Neuronal stem cell (in vitro differentiated cells): ENCODE measurements around the gene CACNB2.

Source experiments
- DNase-seq: peaks from one replicate; pipeline ENCODE4 v3.0.0-alpha.2; 2013; ENCODE audit warnings: low spot score
- H2AFZ ChIP-seq: one replicate; pipeline ENCODE4 v1.6.1; 2013; ENCODE audit warnings: mild to moderate bottlenecking, low read length, inconsistent platforms
- H2AK5ac ChIP-seq: 2 replicates; pipeline ENCODE4 v1.6.1; 2013; ENCODE audit warnings: low read depth, mild to moderate bottlenecking, inconsistent platforms, low read length, moderate library complexity, mixed read lengths
- H2BK120ac ChIP-seq: 2 replicates; pipeline ENCODE4 v1.6.1; 2013; ENCODE audit warnings: low read depth, mild to moderate bottlenecking, inconsistent platforms, low read length, moderate library complexity, mixed read lengths
- H2BK12ac ChIP-seq: one replicate; pipeline ENCODE4 v1.6.1; 2013; ENCODE audit warnings: low read length, inconsistent platforms
- H2BK15ac ChIP-seq: 2 replicates; pipeline ENCODE4 v1.6.1; 2013; ENCODE audit warnings: mild to moderate bottlenecking, low read length, inconsistent platforms, mixed read lengths
- H2BK5ac ChIP-seq: one replicate; pipeline ENCODE4 v1.6.1; 2013; ENCODE audit warnings: inconsistent platforms, mild to moderate bottlenecking, low read length, moderate library complexity
- H3K14ac ChIP-seq: one replicate; pipeline ENCODE4 v1.6.1; 2013; ENCODE audit warnings: low read length, inconsistent platforms
- H3K18ac ChIP-seq: 2 replicates; pipeline ENCODE4 v1.6.1; 2013; ENCODE audit warnings: low read length, inconsistent platforms
- H3K23ac ChIP-seq: 2 replicates; pipeline ENCODE4 v1.6.1; 2013; ENCODE audit warnings: low read depth, mild to moderate bottlenecking, mixed read lengths, low read length, inconsistent platforms; ENCODE audit not compliant: poor library complexity
- H3K27ac ChIP-seq: replicated peaks from 3 replicates; pipeline ENCODE4 v1.5.1; 2013; ENCODE audit warnings: low read length, inconsistent platforms
- H3K27me3 ChIP-seq, 3 experiments: 2 replicates each; pipeline ENCODE4 v1.6.1; 2013; ENCODE audit warnings: low read length in 3 of 3, mild to moderate bottlenecking in 2 of 3, inconsistent platforms in 1 of 3, low read depth in 1 of 3, mixed read lengths in 1 of 3, moderate library complexity in 1 of 3; ENCODE audit not compliant: control insufficient read depth in 3 of 3, insufficient read depth in 3 of 3
- H3K36me3 ChIP-seq, 2 donors: replicated peaks in 1 of 2; 2 replicates each; pipeline ENCODE4 v1.6.1; 2013; ENCODE audit warnings: low read length in 2 of 2; ENCODE audit not compliant: control insufficient read depth in 2 of 2, insufficient read depth in 2 of 2
- H3K4ac ChIP-seq: 2 replicates; pipeline ENCODE4 v1.6.1; 2013; ENCODE audit warnings: inconsistent platforms, mild to moderate bottlenecking, low read length, moderate library complexity
- H3K4me1 ChIP-seq, 2 donors: 1 replicate in 1 of 2; 2 replicates in 1 of 2; pipeline ENCODE4 v1.6.1; 2013; ENCODE audit warnings: low read length in 2 of 2, low read depth in 1 of 2; ENCODE audit not compliant: control insufficient read depth in 2 of 2, insufficient read depth in 1 of 2
- H3K4me2 ChIP-seq: one replicate; pipeline ENCODE4 v1.6.1; 2013; ENCODE audit warnings: mild to moderate bottlenecking, low read length, inconsistent platforms; ENCODE audit not compliant: insufficient read depth, poor library complexity, severe bottlenecking
- H3K4me3 ChIP-seq, 2 donors: 2 replicates each; pipeline ENCODE4 v1.5.1; 2013; ENCODE audit warnings: low read length in 2 of 2, mild to moderate bottlenecking in 2 of 2, inconsistent platforms in 1 of 2, moderate library complexity in 1 of 2
- H3K79me1 ChIP-seq: one replicate; pipeline ENCODE4 v1.6.1; 2013; ENCODE audit warnings: low read depth, mild to moderate bottlenecking, inconsistent platforms, low read length, moderate library complexity
- H3K9ac ChIP-seq: one replicate; pipeline ENCODE4 v1.6.1; 2013; ENCODE audit warnings: mild to moderate bottlenecking, low read depth, low read length, inconsistent platforms; ENCODE audit not compliant: poor library complexity
- H3K9me3 ChIP-seq, 2 donors: replicated peaks in 1 of 2; 2 replicates each; pipeline versions ENCODE3 to v1.6.1; 2013; ENCODE audit warnings: low read length in 2 of 2, mild to moderate bottlenecking in 2 of 2, inconsistent platforms in 1 of 2, low read depth in 1 of 2, mixed read lengths in 1 of 2, moderate library complexity in 1 of 2; ENCODE audit not compliant: control insufficient read depth in 2 of 2, insufficient read depth in 1 of 2
- H4K8ac ChIP-seq: one replicate; pipeline ENCODE4 v1.6.1; 2013; ENCODE audit warnings: low read depth, mild to moderate bottlenecking, inconsistent platforms, low read length, moderate library complexity
- H4K91ac ChIP-seq: one replicate; pipeline ENCODE4 v1.6.1; 2013; ENCODE audit warnings: low read length, low read depth, mild to moderate bottlenecking, inconsistent platforms; ENCODE audit not compliant: poor library complexity
- WGBS, 2 donors: extraction: QIAGEN DNeasy Blood & Tissue Kit; methylation state at CpG; one replicate each; pipeline ENCODE4 v1.1.7; 2013; ENCODE audit warnings: missing lambda C conversion rate in 2 of 2, mixed read lengths in 1 of 2; ENCODE audit not compliant: insufficient read length in 2 of 2, insufficient replicate concordance in 1 of 2; ENCODE audit errors: extremely low coverage in 2 of 2; 5-methylcytosine and 5-hydroxymethylcytosine counted together

Gene CACNB2

DNA sequence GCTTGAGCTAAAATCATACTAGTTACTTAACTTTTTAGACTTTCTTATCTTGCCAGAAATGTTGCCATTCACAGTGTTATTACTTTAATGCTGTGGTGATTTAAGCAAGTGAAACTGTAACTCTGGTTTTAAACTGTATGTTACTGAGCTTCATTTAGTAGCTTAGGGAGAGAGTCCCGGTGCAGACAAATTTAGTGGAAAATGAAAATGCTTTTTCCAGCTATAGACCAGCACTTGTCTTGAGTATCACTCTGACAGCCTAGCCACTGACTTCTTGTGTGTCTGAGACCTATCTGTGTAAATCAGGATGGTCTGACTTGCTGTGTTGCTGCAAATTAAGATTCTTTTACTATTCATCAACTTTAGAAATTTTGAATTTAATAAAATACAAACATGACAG lies 200.8 kb downstream of the CACNB2 start:
- H2AK5ac ChIP-seq: no peak overlapping the region
- no peaks in the 10 kb centered on the region for H3K79me1 ChIP-seq
- no peak overlapping the region for H2BK15ac ChIP-seq
- no peak overlapping the region for H3K9ac ChIP-seq
- H3K36me3 ChIP-seq: no peaks in the 10 kb centered on the region
- H3K4me1 ChIP-seq: no peaks in the 10 kb centered on the region
- no peaks in the 10 kb centered on the region for H3K27me3 ChIP-seq
- H4K8ac ChIP-seq: no peak overlapping the region
- H3K4me3 ChIP-seq: no peak overlapping the region
- DNase-seq: no peak
- no CpG with 5 or more reads among the region's 1 CpG for WGBS, 2 donors
- H2BK120ac ChIP-seq: no peak overlapping the region
- H2BK12ac ChIP-seq: no peak overlapping the region
- H3K23ac ChIP-seq: no peak overlapping the region
- no peak overlapping the region for H4K91ac ChIP-seq
- no peak overlapping the region for H3K27ac ChIP-seq
- H3K14ac ChIP-seq: no peak overlapping the region
- H2AFZ ChIP-seq: no peak overlapping the region
- no peak overlapping the region for H3K4me2 ChIP-seq
- H2BK5ac ChIP-seq: no peak overlapping the region
- H3K18ac ChIP-seq: no peak overlapping the region
- H3K4ac ChIP-seq: no peak overlapping the region
- no peaks in the 10 kb centered on the region for H3K9me3 ChIP-seq

DNA sequence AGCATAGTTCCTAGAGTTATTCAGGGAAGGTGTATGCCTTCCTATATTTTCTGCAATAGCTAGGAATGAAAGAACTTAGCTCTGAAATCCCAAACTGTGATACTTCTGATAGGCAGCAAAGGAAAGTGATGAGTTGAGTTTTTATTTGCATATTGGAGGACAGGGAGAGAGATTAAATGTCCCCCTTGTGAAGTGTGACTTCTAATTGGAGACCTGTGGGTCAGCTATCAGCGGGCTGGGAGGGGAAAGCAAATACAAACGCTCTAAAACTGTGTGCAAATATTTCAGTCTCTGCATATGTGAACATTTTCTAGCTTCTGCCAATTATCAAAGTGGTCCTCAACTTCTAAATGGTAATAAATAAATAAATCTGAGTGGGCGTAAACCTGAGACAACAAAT lies 203.3 kb downstream of the CACNB2 start:
- H3K23ac ChIP-seq: no peak overlapping the region
- H3K18ac ChIP-seq: no peak overlapping the region
- H2AK5ac ChIP-seq: no peak overlapping the region
- no peak overlapping the region for H2AFZ ChIP-seq
- no peaks in the 10 kb centered on the region for H3K27me3 ChIP-seq
- H3K36me3 ChIP-seq: no peaks in the 10 kb centered on the region
- H2BK15ac ChIP-seq: no peak overlapping the region
- H3K9me3 ChIP-seq: no peaks in the 10 kb centered on the region
- no peak overlapping the region for H2BK120ac ChIP-seq
- H4K91ac ChIP-seq: no peak overlapping the region
- no peak overlapping the region for H4K8ac ChIP-seq
- WGBS, 2 donors: no CpG with 5 or more reads among the region's 3 CpGs
- no peak overlapping the region for H3K14ac ChIP-seq
- no peak overlapping the region for H3K27ac ChIP-seq
- H3K9ac ChIP-seq: no peak overlapping the region
- no peak for DNase-seq
- H3K4ac ChIP-seq: no peak overlapping the region
- H2BK12ac ChIP-seq: no peak overlapping the region
- H3K4me1 ChIP-seq: no peaks in the 10 kb centered on the region
- no peak overlapping the region for H3K4me3 ChIP-seq
- H3K79me1 ChIP-seq: no peaks in the 10 kb centered on the region
- H2BK5ac ChIP-seq: no peak overlapping the region
- H3K4me2 ChIP-seq: no peak overlapping the region

DNA sequence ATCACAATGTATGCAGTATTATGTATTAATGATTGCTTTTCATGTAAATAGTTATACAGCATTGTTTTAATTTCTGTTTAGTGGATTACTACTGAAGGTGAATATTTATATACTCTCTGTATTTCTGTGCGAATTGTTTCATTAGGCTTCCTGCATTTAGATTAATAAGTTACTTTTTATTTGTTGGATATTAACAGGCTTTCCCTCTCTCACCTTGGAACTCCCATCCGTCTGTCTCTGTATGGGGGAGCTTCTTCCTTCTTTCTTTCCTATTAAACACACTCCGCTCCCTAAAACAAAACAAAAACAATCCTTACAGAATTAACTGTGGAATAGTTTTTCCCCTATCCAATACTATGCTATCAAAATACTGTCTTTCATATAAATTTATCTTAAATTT lies 205.1 kb downstream of the CACNB2 start:
- no peak overlapping the region for H3K9ac ChIP-seq
- no peak overlapping the region for H3K4me2 ChIP-seq
- no peak for DNase-seq
- 100% methylated on average over 1 of the region's 3 CpGs; no CpG with 5 or more reads in 1 of the 2 donors for WGBS, 2 donors
- H3K18ac ChIP-seq: no peak overlapping the region
- H3K4ac ChIP-seq: no peak overlapping the region
- no peak overlapping the region for H3K14ac ChIP-seq
- no peak overlapping the region for H3K27ac ChIP-seq
- no peak overlapping the region for H2BK15ac ChIP-seq
- no peak overlapping the region for H3K23ac ChIP-seq
- no peaks in the 10 kb centered on the region for H3K79me1 ChIP-seq
- H3K4me3 ChIP-seq: no peak overlapping the region
- H2AFZ ChIP-seq: no peak overlapping the region
- no peaks in the 10 kb centered on the region for H3K36me3 ChIP-seq
- no peak overlapping the region for H2BK5ac ChIP-seq
- no peaks in the 10 kb centered on the region for H3K9me3 ChIP-seq
- H2AK5ac ChIP-seq: no peak overlapping the region
- H3K4me1 ChIP-seq: peaks cover 0 to under 1% of the 10 kb centered on the region in 2 donors
- H3K27me3 ChIP-seq: no peaks in the 10 kb centered on the region
- no peak overlapping the region for H4K8ac ChIP-seq
- no peak overlapping the region for H2BK120ac ChIP-seq
- H2BK12ac ChIP-seq: no peak overlapping the region
- no peak overlapping the region for H4K91ac ChIP-seq

DNA sequence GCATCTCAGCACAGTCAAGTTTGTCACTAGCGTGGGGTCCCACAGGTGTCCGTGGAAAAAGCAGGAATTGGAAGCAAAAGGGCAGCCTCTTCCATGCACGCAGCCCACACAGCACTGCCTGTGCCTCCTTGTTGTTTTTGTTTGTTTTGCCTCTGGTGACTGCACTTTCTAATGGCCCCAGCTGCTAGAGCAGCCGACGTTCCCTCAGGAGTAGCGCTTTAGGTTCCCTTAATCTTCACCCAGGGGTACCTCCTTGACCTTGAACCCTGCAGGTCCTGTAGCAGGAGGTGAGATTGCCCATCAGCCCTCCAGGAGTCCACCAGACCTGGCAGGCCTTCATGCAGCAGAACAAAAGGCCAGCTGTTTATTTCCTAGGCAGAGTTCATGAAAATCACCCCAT lies 210.1 kb downstream of the CACNB2 start:
- DNase-seq: no peak
- no peak overlapping the region for H4K8ac ChIP-seq
- no peak overlapping the region for H3K14ac ChIP-seq
- H3K36me3 ChIP-seq: no peaks in the 10 kb centered on the region
- H3K79me1 ChIP-seq: no peaks in the 10 kb centered on the region
- no peak overlapping the region for H3K4me2 ChIP-seq
- H3K27me3 ChIP-seq: no peaks in the 10 kb centered on the region
- H2AK5ac ChIP-seq: no peak overlapping the region
- H2BK15ac ChIP-seq: no peak overlapping the region
- H2BK120ac ChIP-seq: no peak overlapping the region
- no peak overlapping the region for H3K27ac ChIP-seq
- peaks cover 0 to 2% of the 10 kb centered on the region in 2 donors for H3K4me1 ChIP-seq
- H3K23ac ChIP-seq: no peak overlapping the region
- H2BK5ac ChIP-seq: no peak overlapping the region
- no peak overlapping the region for H3K18ac ChIP-seq
- no peak overlapping the region for H2AFZ ChIP-seq
- H2BK12ac ChIP-seq: no peak overlapping the region
- no peak overlapping the region for H3K4ac ChIP-seq
- H3K4me3 ChIP-seq: no peak overlapping the region
- no CpG with 5 or more reads among the region's 6 CpGs for WGBS, 2 donors
- no peaks in the 10 kb centered on the region for H3K9me3 ChIP-seq
- H4K91ac ChIP-seq: no peak overlapping the region
- no peak overlapping the region for H3K9ac ChIP-seq
